VCaP (cell line): ENCODE results near the gene RPTOR.
A peak's percentile ranks its signal among the peaks of the same experiment; 100 is the strongest.

Source experiments
- H3K27ac ChIP-seq: fragments of 450-650 bp; 2 replicates; pipeline ENCODE4 v1.5.1; 2017
- TF ChIP-seq, protein P1 (sequence below): fragments of 450-650 bp; conservative IDR thresholded peaks from 2 replicates; pipeline ENCODE4 v1.5.1; 2017; ENCODE audit warnings: mild to moderate bottlenecking, moderate library complexity

RPTOR gene

DNA sequence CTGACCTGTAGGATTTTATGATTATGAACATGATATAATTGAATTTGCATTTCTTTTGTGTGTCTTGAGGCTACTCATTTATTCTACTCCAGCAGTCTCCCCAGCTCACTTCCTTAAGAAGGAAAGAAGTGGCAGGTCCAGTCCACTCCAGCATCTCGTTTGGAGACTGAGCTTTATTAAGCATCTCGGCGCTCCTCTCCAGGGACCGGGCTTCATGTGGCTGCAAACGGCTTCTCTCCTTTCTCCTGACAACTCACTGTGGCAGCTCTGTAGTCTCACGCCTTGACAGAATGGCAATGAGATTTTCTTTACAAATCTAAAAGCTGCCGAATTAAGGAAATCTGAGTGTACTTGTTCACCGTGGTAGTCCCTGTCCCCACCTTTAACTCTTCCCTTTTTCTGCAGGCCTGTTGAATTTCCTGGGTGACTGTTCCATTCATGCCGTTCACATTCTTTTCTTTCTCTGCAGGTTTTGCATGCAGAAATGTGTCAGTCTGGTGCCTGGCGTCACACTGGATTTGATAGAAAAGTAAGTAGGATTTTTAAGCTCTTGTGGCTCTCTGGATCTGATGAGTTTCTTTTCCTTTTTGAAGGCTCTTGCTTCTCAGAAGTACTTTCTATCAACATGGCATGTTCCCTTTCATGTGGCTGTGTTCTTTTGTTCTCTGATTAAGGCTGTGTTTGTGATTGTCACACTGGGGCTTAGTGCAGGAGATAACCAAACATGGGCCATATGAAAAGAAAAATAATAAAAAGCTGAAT is 246.5 kb downstream of the RPTOR start:
- no peak overlapping the region for H3K27ac ChIP-seq
- TF ChIP-seq, protein P1, sequence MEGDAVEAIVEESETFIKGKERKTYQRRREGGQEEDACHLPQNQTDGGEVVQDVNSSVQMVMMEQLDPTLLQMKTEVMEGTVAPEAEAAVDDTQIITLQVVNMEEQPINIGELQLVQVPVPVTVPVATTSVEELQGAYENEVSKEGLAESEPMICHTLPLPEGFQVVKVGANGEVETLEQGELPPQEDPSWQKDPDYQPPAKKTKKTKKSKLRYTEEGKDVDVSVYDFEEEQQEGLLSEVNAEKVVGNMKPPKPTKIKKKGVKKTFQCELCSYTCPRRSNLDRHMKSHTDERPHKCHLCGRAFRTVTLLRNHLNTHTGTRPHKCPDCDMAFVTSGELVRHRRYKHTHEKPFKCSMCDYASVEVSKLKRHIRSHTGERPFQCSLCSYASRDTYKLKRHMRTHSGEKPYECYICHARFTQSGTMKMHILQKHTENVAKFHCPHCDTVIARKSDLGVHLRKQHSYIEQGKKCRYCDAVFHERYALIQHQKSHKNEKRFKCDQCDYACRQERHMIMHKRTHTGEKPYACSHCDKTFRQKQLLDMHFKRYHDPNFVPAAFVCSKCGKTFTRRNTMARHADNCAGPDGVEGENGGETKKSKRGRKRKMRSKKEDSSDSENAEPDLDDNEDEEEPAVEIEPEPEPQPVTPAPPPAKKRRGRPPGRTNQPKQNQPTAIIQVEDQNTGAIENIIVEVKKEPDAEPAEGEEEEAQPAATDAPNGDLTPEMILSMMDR, result no peak

DNA sequence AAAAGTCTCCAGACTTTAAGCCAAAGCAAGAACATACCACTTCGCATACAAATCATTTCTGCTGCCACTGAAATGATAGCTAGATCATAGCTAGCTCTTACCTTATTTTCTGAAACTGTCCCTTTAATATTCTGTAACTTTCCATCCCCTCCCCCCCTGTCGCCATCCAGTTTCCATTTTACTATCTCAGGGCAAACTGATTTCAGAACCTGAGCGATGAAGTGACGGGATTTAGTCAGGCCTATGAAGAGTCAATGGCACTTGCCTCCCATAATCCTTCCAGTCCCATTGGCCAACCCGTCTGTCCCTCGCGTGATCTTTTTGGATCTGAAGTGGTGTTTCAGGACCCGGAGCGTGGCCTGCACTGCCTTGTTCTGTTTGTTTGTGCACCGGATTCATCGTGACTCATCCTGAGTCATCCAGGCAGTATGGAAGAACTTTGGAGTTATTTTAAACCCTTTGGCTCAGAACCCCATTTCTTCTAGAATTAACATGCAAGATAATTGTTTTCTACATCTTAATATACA is 247.2 kb downstream of the RPTOR start:
- no peak overlapping the region for H3K27ac ChIP-seq
- TF ChIP-seq, protein P1, result no peak

DNA sequence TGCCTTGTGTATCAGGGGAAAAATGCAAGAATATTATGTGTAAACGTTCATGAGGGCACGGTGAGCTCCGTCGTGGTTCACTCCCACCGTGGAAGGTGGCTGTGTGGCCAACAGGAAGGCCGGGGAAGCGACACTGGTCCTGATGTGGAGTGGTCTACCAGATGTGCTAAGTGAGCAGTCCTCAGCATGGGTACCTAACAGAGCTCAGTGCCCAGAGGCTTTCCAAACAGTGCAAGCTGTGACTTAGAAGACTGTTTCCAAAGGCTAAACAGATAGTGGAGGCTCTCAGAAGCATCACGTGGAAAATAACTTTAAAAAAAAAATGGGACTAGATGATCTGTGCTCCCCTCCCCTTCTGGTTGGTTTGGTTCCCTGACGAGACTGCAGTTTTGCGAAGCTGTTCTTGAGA is 247.7 kb downstream of the RPTOR start:
- TF ChIP-seq, protein P1, result no peak
- no peak overlapping the region for H3K27ac ChIP-seq

DNA sequence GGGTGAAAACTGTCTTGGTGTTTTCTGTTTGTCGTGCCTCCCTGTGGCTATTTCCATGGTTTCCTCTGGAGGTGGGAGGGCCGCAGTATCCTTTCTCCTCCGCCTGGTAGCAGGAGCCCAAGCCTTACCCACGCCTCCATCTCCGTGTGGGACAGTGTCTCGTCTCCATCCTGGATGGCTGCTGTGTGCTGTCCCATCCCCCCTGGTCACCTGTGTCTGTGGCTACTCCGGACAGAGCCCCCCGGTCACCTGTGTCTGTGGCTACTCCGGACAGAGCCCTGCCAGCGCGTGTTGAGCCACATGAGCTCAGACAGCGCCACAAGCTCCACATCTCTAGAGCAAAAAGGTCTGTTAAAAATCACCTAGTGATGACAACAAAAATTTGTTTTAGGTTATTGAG is 248.8 kb downstream of the RPTOR start:
- TF ChIP-seq, protein P1, result no peak
- peak overlapping the region; percentile 32 for H3K27ac ChIP-seq

DNA sequence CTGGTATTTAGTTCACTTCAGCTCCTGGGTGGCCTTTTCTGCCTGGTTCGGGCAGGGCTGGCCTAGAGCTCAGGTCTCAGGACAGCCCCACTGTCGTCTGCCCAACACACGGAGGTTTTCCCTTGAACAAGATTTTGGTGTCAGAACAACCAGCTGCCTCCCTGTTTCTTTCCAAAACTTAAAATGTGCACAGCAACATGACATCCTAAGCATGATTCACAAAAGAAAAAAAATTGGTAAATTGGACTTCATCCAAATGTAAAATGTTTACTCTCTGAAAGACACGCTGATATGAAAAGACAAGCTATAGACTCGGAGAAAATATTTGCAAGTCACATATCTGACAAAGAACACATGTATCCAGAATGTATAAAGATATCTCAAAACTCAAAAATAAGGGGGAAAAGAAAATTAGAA is 249.2 kb downstream of the RPTOR start:
- TF ChIP-seq, protein P1, result no peak
- H3K27ac ChIP-seq, result peak overlapping the region; percentile 32

DNA sequence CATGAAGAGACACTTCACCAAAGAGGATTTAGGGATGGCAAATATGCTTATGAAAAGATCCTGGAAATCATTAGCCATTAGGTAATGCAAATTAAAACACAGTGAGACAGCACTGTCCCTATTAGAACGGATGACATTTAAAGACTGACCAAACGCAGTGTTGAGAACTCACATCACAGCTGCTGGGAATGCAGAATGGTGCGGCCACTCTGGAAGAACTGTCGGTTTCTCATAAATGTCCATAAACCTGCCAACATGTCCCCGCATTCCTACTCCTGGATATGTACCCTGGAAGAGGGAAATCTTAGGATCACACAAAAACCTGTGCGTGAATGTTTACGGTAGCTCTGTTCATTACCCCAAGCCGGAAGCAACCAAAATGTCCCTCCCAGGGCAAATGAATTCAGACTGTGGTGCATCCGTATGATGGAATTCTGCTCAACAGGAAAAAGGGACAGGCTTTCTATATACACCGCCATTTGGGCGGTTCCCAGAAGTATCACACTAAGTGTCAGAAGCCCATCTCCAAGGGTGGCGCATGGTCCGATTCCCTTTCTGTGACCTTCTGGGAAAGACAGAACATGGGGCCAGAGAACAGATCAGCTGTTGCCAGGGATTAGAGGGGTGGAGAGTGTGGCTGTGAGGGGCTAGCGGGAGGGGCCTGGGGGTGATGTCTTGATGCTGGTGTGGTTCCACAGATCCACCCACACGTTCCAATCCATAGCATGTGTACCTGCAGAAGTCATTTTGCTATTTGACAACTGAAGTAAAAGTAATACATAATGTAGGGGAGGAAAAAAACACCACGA is 249.8 kb downstream of the RPTOR start:
- TF ChIP-seq, protein P1, result no peak

DNA sequence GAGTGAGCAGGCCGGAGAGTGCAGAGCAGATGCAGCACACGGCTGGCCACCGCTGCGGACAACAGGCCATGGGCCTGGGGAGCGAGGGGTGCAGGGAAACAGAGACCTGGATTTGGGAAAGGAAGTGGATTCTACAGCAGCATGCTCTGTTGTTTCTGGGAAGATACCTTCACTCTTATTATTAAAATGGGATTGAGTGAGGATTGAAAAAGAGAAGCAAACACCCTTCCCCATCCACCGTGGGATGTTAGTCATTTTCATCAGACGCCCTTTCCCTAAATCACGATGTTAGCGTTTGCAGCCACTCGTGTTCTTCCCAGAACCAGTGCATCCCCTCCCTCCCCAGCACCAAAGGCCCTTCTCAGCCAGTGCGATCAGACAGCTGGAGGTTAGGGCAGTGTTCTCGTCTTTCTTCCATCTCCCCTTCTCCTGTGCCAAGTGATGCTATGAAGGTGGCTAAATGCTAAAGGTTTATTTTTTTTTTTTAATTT is 250.5 kb downstream of the RPTOR start:
- TF ChIP-seq, protein P1, result no peak
- H3K27ac ChIP-seq, result peak overlapping the region; percentile 32; the same call in 1 of the 2 replicates

More for the DNA sequence above, 249.8 kb downstream of the RPTOR start:
- H3K27ac ChIP-seq, result peak overlapping the region; percentile 32
